ENCODE results near the gene DAO.
"Not testable (repeated sequence)": the region's sequence is repeated elsewhere in the genome, so short reads cannot be mapped to it uniquely, and the experiment has no call there.

DAO gene

GRCh38 chr12:108879615-108880254, at the start of gene DAO:
DAO (plus strand) TSS chr12:108880092; CDS start chr12:108885007, 4,915 bp downstream.
- DNase-seq = no peak

- no peak for DNase-seq
Observed at GRCh38 chr12:108831309-108831991, 48.4 kb upstream of the DAO start.

- no peak for DNase-seq
Observed at GRCh38 chr12:108832208-108832607, 47.7 kb upstream of the DAO start.

GRCh38 chr12:108832730-108833354, 47.0 kb upstream of the DAO start:
- no peak for DNase-seq

DNA sequence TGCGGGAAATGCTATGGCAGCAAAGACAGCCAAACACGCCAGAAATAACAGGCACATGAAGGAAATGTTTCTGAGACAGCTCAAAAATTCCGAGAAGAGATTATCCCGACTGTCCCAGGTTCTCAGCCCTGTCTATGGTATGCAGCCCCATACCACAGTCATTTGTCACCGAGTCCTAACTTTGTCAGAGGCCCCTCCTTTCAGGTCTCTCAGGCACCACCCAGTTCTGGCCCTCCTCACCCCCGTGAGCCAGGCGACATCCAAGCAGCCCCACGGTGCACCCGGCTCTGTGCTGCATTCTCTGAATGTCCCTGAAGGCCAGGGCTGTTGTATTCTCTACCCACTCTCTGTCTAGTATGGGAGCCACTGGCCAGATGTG, 46.5 kb upstream of the DAO start:
- no peak for DNase-seq

GRCh38 chr12:108833757-108834472, 46.0 kb upstream of the DAO start:
- DNase-seq = no peak

DNA sequence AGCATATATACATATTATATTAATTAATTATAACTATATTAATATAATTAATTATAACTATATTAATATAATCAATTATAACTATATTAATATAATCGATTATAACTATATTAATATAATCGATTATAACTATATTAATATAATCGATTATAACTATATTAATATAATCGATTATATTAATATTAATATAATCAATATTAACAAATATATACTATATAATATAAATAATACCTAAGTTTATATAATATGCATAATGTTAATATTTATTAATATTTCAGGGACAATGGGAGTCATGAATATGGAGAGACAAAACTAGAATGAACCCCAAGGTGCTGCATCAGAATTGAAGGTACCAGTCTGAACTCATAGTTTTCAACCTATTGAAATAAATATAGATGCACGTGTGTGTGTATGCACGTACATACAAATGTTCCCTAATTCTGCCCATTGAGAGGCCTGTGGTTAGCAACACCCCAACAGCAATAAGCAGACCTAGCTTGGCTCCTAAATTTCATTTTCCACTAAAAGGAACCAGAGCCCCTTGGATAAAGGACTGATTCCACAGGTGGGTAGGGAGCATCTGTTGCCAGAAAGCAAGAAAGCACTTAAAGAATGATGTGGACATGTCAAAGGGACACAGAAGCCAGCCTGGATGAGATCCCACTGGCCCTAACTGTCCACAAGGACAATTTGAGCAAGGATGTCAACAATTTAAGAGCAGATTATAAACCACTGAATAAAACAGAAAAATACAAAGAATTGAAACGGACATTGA, 43.8 kb upstream of the DAO start:
- no peak for DNase-seq

GRCh38 chr12:108837239-108837638, 42.7 kb upstream of the DAO start:
- DNase-seq = no peak

DNA sequence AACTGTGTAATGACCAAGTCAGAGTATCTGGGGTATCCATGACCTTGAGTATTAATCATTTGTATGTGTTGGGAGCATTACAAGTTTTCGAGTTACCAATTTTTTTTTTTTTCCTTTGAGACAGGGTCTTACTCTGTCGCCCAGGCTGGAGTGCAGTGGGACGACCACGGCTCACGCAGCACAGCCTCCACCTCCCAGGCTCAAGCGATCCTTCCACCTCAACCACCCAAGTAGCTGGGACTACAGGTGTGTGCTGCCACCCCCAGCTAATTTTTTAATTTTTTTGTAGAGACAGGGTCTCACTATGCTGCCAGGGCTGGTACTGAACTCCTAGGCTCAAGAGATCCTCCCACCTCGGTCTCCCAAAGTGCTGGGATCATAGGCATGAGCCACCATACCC, 42.2 kb upstream of the DAO start:
- DNase-seq = no peak

- DNase-seq = peak; percentile 79
Observed at GRCh38 chr12:108838194-108839017, 41.5 kb upstream of the DAO start.

DNA sequence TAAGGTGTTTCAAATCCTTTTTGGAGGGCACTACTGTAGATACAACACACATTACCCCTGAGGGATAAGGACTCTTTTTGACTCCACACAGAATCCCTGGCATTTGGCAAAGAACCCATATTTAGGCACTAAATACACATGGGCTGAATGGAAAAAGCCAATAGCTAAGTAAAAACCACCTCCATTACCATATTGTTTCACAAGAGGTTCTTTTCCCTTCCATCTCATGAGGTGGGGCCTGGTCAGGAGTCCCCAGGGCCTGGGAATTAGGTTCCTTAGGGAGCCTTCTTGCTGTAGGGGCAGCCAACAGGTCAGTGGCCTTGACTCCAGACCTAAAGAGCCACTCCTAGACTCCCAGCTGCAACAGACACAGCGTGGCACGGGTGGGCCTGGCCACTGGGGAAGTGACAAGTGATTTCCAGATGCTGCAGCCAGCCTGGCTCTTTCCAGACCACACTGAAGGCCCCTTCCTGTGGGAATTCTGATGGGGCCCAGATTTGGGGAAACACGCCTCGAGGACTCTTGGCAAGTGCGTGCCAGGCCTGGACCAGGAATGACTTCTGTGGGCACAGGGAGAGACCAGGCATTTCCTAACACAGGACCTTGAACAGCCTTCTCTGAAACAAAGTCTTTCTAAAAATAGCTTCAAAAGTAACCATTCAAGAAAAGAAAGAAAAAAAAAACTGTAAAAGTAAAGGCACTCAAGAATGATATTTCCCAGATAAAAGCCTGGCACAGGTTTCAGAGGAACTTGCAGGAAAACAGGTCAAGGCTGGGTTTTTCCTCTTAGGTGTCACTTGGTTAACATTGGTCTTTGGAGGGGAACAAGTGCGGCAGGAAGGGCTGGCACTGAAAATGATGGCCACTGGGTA, 40.6 kb upstream of the DAO start:
- DNase-seq = no peak

GRCh38 chr12:108839890-108840230, 40.0 kb upstream of the DAO start:
- DNase-seq = no peak

GRCh38 chr12:108840605-108841332, 39.1 kb upstream of the DAO start:
- no peak for DNase-seq

- DNase-seq = not testable (repeated sequence)
Observed at GRCh38 chr12:108841825-108842224, 38.1 kb upstream of the DAO start.

DNA sequence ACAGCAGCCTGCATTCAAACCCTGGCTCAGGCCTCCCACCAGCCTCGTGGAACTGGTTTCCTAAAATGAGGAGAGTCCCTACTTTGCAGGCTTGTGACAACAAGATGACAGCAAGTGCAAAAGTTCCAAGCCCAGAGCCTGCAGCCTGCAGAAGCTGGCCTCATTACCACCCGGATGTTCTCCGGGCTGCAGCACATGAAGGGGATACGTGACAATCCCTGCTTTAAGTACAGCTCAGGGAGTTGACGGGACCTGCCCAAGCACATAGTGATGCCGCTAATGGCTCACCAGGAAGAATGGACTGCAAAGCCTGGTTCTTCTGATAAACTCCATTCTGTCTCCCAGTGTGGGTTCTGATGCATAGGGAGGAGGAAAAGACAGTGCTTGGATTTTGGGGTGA, 37.5 kb upstream of the DAO start:
- no peak for DNase-seq

DNA sequence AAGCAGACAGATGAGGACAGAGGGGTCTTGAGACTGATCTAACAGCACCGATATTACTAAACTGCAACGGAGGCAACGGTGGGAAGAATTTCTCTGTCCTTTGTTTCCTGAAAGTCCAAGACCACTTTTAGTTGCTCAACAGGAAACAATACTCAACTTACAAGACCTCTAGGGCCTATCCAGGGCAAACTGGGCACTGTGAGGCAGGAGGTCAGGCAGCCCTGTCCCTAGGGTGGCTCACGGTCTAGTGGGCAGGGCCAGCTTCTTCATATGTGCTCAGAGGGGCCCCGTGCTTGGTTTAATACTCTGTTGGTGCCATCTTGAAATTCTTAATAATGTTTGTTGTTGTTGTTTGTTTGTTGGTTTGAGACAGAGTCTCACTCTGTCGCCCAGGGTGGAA, 36.7 kb upstream of the DAO start:
- no peak for DNase-seq

- DNase-seq = no peak
Observed at GRCh38 chr12:108845696-108846095, 34.2 kb upstream of the DAO start.

DNA sequence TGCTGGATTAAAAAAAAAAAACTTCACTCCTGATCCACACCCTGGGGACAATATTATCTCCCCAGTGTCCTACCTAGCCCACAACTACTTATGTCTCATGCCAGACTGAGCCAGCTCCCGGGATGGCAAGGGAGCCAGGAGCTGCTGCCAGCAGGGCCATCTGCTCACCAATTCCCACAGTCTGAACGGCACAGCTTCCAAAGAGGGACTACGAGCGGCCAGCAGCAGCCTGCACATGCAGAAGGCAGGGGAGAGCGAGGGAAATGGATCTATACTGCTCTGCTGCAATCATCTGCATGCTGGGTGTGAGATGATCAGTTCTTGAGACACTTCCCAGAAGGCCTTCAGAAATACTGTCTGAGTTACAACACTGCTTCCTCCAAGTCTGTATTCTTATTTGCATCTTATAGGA, 33.6 kb upstream of the DAO start:
- DNase-seq = no peak

DNA sequence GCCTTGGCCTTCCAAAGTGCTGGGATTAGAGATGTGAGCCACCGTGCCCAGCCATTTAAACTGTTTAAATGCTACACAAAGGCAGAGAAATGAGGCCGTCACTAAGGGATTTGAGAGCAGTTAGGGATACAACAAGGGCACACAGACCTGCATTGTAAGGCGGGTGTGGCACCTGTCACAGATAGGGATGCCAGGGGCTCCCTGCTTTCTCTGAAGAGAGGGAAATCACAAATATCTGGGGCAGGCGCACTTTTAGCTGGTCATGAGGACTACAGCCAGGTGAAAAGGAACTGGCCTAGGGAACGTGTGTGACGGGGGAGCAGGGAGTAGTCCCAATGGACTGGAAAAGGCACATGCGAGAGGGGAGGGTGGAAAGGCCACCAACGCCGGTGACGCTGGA, 32.2 kb upstream of the DAO start:
- no peak for DNase-seq

- no peak for DNase-seq
Observed at GRCh38 chr12:108849660-108850059, 30.2 kb upstream of the DAO start.

Data from CD4-positive, alpha-beta T cell treated with Interferon gamma for 1 hour (primary cell).